Activated CD8-positive, alpha-beta memory T cell treated with anti-CD3 and anti-CD28 coated beads, Interleukin-2, amount 50 U/mL, for 24 hours (primary cell): ENCODE measurements around the gene TRIM52.
A peak's percentile ranks its signal among the peaks of the same experiment; 100 is the strongest.
"Not testable (repeated sequence)": the region's sequence is repeated elsewhere in the genome, so short reads cannot be mapped to it uniquely, and the experiment has no call there.

Experiments used
- DNase-seq: peaks from one replicate; pipeline ENCODE4 v3.0.0-alpha.2; 2020; ENCODE audit errors: extremely low read depth

TRIM52 gene

DNA sequence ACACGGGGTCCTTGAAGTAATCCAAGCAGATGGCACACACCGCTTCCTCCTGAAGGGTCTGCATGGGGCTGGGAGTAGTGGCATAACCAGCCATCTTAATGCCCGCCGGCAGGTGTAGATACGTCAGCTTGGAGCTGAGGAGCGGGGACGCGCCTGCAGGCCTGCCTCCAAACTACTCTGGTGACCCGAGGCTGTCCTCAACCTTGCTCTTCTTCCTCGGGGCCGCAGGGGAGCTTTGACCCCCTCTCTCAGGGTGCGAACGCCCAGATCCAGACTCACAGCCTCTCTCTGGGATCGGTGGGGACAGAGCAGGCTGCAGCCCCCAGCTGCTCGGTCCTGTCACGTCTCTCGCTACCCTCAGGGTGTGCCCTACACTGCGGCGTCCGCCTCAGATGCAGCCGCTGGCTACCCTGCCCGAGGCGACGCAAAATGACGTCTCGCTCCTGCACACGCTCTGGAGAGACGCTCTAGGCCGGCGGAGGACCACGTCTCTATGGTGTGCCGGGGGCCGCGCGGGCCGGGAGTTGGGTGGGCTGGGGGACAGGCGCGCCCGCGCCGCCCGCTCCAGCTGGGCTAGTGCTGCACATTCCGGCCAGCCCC is at the start of gene TRIM52:
Gene TRIM52 (minus strand): TSS at position 424 of the 600 bp plus-strand sequence. CDS start 330 bp downstream, at position 94.
- DNase-seq = peak; percentile 74

DNA sequence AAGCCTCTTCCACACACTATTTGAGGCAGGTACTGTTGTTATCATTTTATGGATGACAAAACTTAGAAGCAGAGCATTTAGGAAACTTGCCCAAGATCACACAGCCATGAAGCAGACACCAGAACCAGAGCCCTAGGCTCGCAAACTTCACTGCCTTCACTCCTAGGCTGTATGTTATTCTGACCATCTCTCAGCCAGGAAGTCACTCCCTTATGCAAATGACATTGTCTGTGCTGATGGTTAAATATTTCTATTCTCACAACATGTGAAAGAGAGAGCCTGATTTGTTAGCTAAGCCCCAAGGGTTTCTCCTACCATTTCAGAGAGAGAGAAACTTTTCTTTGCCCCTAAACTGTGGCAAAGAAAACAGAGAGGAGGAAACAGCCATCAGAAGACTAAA is 26.4 kb upstream of the TRIM52 start:
- not testable (repeated sequence) for DNase-seq

GRCh38 chr5:181285962-181286705 is 25.2 kb upstream of the TRIM52 start:
- DNase-seq = not testable (repeated sequence)

DNA sequence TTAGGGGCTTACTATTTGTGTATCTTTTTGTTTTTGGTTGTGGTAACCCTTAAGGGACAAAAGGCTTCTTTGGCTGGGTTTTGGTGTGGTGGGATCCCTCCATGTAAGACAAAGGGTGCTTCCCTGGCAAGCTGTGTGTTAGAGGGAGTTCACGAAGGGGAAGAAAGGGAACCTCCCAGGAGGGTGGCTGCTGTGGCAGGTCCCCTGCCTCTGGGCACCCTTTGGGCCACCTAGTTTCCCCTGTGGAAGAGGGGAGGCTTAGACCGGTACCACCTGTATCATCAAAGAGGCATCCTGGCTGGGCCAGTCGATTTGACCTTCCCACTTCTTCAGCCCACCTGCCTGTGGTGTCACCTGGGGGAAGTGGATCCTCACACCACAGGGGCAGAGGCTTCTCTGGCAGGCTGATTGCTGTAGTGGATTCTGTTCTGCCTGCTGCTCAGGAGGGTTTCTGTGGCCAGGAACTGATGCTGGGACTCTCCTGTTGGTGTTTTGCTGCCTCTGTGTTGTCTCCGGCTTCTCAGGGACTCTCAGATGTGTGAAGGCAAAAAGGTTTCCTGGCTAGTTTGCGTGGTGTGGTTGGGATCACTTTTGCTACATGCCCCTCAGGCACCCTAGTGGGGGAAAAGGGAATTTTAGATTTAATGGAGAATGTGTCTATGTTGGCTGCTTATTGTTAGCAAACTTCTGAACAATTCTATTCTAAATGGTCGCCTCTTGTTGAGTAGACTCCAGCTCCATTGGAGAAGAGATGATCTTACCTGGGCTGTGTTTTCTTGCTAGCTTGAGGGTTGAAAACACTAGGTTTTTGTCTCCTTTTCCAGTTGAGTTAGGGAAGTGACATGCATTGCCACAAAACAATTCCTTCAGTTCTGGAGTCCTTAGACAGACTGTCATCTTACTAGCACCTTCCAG is 23.2 kb upstream of the TRIM52 start:
- DNase-seq = not testable (repeated sequence)

DNA sequence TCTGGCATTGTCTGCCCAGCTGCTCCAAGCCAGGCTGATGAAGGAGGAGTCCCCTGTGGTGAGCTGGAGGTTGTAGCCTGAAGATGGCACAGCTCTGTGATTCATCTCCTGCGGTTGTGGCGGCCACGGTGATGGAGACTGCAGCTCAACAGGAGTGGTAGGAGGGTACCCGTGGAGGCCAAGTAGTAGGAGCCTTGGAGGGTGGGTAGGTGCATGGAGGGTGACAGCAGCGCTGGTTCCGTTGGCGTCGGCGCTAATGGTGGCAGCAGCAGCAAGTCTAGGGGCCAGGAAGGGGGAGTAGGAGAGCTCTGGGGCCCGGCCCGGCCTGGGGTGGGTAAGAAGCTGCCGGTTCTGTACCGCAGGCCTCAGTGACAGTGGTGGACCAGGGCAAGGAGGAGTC is 22.4 kb upstream of the TRIM52 start:
- no peak for DNase-seq

DNA sequence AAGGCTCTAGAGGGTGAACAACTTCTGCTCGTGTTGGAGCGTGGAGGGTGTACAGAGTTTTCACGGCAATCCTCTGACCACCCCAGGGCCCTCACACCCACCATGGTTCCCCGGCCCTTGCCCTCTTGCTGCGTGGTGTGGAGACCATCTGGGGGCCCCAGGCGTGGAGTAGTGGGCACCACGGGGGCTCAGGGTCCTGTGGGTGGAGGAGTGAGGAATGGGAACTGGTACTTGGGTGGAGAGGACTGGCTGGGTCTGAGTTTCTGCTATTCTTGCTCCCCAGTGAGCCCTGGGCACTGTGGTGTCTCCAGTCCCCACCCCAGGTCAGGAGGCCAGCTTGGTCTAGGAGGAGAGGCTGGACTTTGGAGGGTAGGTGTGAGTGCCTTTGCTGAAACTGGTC is 21.9 kb upstream of the TRIM52 start:
- DNase-seq = no peak

- not testable (repeated sequence) for DNase-seq
Measured at GRCh38 chr5:181282415-181282814, 21.5 kb upstream of the TRIM52 start.

GRCh38 chr5:181281984-181282316 is 21.0 kb upstream of the TRIM52 start:
- no peak for DNase-seq

DNA sequence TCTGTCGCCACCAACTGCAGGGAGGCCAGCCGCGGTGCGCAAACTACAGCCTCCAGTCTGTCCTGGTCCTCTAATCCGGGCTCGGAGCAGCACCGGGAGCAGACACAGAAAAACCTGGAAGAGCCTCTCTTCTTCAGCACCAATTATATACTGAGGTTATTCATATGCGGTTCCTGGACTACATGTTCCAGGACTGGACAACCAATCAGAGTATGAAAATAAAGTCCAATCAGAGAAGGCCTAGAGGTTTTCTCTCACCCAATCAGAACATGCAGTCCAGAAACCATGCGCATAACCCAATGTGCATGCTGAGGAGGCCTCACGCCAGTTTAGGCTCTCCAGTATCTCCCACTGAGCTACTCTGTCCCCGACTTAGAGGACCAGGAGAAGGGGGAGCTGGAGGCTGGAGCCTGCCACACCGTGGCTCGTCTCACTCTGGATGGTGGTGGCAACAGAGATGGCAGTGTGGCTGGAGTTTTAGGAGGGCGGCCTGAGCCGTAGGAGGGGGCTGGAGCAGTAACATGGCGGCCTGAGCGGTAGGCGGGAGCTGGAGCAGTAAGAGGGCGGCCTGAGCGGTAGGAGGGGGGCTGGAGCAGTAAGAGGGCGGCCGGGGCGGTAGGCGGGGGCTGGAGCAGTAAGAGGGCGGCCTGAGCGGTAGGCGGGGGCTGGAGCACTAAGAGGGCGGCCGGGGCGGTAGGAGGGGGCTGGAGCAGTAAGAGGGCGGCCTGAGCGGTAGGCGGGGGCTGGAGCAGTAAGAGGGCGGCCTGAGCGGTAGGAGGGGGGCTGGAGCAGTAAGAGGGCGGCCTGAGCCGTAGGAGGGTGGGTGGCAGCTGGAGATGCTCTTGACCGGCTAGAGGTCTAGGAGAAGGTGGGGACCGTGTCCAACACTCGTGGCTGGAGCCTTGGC is 20.4 kb upstream of the TRIM52 start:
- DNase-seq = no peak

- DNase-seq = no peak
Measured at GRCh38 chr5:181280251-181280762, 19.4 kb upstream of the TRIM52 start.

DNA sequence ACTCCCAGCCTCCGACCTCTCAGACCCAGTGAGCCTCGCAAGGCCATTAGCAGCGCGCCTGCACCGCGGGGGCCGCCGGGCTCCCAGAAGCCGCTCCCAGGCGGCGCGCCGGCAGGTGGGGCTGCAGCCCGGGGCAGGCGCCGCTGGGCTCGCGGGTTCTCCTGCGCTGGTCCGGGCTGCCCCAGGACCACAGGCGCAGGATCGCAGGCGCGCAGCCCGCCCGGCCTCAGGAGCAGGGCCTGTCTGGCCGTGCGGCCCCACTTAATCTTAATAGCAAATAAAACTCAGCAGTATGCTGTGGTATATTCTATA is 12.4 kb upstream of the TRIM52 start:
- not testable (repeated sequence) for DNase-seq

DNA sequence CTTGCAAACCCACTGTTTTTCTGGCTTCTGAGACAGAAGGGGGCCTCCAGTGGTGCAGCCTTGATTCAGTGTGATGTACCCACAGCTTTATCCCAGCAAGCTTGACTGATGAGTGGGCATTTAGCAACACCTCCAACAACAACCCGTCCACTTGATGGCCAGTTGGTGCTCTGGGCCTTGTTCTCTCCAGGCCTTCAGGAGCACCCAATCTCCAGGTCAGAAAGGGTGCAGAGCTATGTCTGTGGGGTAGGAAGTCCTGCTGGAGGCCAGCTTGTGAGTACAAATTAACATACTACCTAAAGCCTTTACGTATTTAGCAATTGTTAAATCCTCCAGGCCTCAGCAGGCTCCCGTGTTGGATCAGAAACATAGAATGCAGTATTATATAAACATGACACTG is 10.1 kb upstream of the TRIM52 start:
- DNase-seq = no peak

DNA sequence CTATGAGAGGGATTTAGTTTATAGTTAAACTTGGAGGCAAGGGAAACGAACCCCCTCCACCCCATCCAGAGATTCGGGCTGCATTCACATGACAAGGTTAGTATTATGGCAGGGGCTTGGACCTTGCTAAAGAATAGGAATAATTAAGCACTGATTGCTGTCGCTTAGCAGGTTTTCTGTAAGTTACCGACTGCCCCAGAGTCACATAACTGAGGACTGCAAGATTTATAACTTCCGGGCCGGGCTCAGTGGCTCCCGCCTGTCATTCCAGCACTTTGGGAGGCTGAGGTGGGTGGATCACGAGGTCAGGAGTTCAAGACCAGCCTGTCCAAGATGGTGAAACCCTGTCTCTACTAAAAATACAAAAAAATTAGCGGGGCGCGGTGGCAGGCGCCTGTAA is 7.0 kb upstream of the TRIM52 start:
- not testable (repeated sequence) for DNase-seq

- DNase-seq = not testable (repeated sequence)
Measured at GRCh38 chr5:181267291-181267904, 6.5 kb upstream of the TRIM52 start.

GRCh38 chr5:181265092-181265671 is 4.2 kb upstream of the TRIM52 start:
- DNase-seq = no peak

DNA sequence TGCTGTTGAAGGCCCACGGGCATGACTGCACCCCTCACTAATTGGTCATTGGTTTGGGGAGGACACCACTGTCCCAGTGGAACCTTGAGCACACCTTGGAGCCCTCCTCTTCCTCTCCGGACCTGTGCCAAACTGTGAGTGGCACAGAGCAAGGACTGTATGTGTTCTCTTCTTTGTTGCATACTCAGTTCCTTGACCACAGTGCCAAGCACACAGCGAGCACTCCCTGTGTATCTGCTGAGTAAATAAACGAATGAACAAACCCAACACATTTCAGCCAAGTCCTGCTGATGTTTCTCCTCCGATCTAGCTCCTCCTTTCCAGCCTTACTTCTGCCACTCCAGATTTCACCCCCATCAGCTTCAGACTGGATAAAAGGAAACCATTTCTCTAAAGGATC is 2.7 kb upstream of the TRIM52 start:
- DNase-seq = no peak

- DNase-seq = no peak
Measured at GRCh38 chr5:181261320-181262049, 542 bp upstream of the TRIM52 start.

DNA sequence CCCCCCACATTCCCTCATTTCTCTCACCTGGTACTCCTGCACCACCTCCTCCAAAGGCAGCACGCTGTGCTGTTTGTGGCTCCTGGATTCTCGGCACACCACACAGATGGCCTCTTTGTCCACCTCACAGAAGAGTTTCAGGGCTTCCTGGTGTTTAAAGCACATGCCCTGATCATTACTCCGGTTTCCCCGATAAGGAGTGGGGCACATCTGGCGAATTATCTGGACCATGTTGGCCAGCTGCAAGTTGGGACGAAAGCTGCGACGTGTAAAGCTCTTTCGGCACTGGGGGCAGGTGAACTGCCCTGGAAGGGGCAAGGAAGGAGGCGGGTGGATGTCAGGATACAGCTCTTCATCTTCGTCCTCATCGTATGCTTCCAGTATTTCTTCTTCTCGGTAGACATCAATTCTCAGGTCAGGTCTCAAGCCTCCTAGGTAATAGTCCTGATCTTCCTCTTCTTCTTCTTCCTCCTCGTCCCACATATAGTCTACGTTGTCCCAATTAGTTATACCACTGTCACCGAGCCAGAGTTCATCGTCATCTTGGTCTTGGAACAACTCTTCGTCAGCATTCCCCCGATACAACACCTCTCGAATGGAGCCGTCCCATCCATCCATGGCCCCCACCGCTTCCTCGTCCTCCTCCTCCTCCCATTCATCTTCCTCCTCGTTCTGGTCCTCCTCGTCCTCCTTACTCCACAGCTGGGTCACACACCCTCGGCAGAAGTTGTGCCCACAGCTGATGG is 796 bp downstream of the TRIM52 start:
- DNase-seq = no peak

DNA sequence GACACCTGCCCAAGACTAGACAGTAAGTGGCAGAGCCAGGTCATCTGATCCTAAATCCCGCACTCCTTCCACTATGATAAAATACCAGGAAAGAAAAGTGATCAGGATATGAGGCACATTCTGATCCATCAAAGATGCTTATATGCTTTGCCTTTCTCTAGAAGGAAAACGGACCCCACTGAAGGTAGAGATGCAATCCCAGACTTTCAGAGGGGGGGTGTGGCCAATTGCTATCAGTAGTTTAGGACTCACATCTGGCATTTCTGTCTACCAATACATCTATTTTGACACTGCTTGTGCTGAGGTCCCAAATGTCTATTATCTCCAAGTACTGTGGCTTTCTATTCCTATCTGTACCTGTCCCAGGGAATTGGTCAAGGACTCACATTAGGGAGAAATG is 1.7 kb downstream of the TRIM52 start:
- DNase-seq = no peak
